GM18507 (cell line): ENCODE results near the gene PRKN.
"Not testable (repeated sequence)": the region's sequence is repeated elsewhere in the genome, so short reads cannot be mapped to it uniquely, and the experiment has no call there.

Source experiments
- DNase-seq: peaks from one replicate; pipeline ENCODE4 v3.0.0; 2011; ENCODE audit warnings: low read depth; ENCODE audit not compliant: insufficient read length; ENCODE audit errors: extremely low spot score
- FAIRE-seq: peaks from 2 replicates; lab custom pipeline; 2011; peaks lifted over from hg19 to GRCh38; lab: Jason Lieb, UNC

PRKN gene

GRCh38 chr6:161834426-161834825 is 893.1 kb downstream of the PRKN start:
- no peak for FAIRE-seq
- no peak for DNase-seq

GRCh38 chr6:161833099-161833860 is 894.3 kb downstream of the PRKN start:
- FAIRE-seq (no peak), DNase-seq (no peak)

- FAIRE-seq (no peak), DNase-seq (no peak)
Measured at GRCh38 chr6:161832622-161833021, 894.9 kb downstream of the PRKN start.

- DNase-seq (no peak), FAIRE-seq (no peak)
Measured at GRCh38 chr6:161830866-161831616, 896.5 kb downstream of the PRKN start.

- DNase-seq (no peak), FAIRE-seq (no peak)
Measured at GRCh38 chr6:161829291-161829729, 898.3 kb downstream of the PRKN start.

- FAIRE-seq (no peak), DNase-seq (no peak)
Measured at GRCh38 chr6:161828355-161828754, 899.2 kb downstream of the PRKN start.

GRCh38 chr6:161826512-161826911 is 901.1 kb downstream of the PRKN start:
- no peak for FAIRE-seq
- DNase-seq: no peak

- not testable (repeated sequence) for FAIRE-seq, DNase-seq
Measured at GRCh38 chr6:161822204-161822603, 905.4 kb downstream of the PRKN start.

GRCh38 chr6:161817881-161818280 is 909.7 kb downstream of the PRKN start:
- FAIRE-seq: no peak
- DNase-seq: no peak

- FAIRE-seq (no peak), DNase-seq (no peak)
Measured at GRCh38 chr6:161815965-161816364, 911.6 kb downstream of the PRKN start.

GRCh38 chr6:161813156-161813555 is 914.4 kb downstream of the PRKN start:
- DNase-seq: no peak
- FAIRE-seq: no peak

- no peak for FAIRE-seq
Measured at GRCh38 chr6:161809971-161810370, 917.6 kb downstream of the PRKN start.

GRCh38 chr6:161804838-161805237 is 922.7 kb downstream of the PRKN start:
- FAIRE-seq: no peak
- no peak for DNase-seq

More at GRCh38 chr6:161809971-161810370, 917.6 kb downstream of the PRKN start:
- DNase-seq: no peak

GRCh38 chr6:161803131-161803530 is 924.4 kb downstream of the PRKN start:
- no peak for FAIRE-seq

GRCh38 chr6:161802231-161802630 is 925.3 kb downstream of the PRKN start:
- FAIRE-seq (no peak), DNase-seq (no peak)

More at GRCh38 chr6:161803131-161803530, 924.4 kb downstream of the PRKN start:
- no peak for DNase-seq

- no peak for FAIRE-seq
- no peak for DNase-seq
Measured at GRCh38 chr6:161798844-161799394, 928.6 kb downstream of the PRKN start.

GRCh38 chr6:161796681-161797080 is 930.9 kb downstream of the PRKN start:
- FAIRE-seq (no peak), DNase-seq (no peak)

- FAIRE-seq (no peak), DNase-seq (no peak)
Measured at GRCh38 chr6:161792851-161793493, 934.6 kb downstream of the PRKN start.

GRCh38 chr6:161788531-161788930 is 939.0 kb downstream of the PRKN start:
- DNase-seq (no peak), FAIRE-seq (no peak)

- FAIRE-seq (no peak), DNase-seq (no peak)
Measured at GRCh38 chr6:161772176-161772575, 955.4 kb downstream of the PRKN start.
